ENCODE measurements around the gene ATXN7L2. TPM values are rescaled to one million over a fixed set of nuclear protein-coding genes. Genes with fewer than 3 reads are reported as not detected.
"Not testable (repeated sequence)": the region's sequence is repeated elsewhere in the genome, so short reads cannot be mapped to it uniquely, and the experiment has no call there.

Gene ATXN7L2
- total RNA-seq = 1 to 10 TPM; 2.5 to 3.4 TPM
- long read RNA-seq, partial matches to known transcripts = 1 of 1 reads
- long read RNA-seq, other reads (novel, unspliced or antisense) = 0 of 1 reads

- peak; percentile 94 for DNase-seq
- intact Hi-C loops (cut with DNase I) = no loop called here
- ATAC-seq = peak; percentile 93 to 96
Observed at GRCh38 chr1:109483672-109484518, at the start of gene ATXN7L2. Gene ATXN7L2, plus strand, starts transcription at chr1:109483905. Its CDS starts 49 bp downstream, at chr1:109483954.

- intact Hi-C loops (cut with DNase I) = loop anchor here in 1 of 2 donors (5.0 kb wide), 1 partner anchor 33 kb away; the partner anchor contains the start of gene SYPL2
- ATAC-seq = no peak
- DNase-seq = no peak
Observed at GRCh38 chr1:109434484-109434883, 49.2 kb upstream of the ATXN7L2 start.

- intact Hi-C loops (cut with DNase I) = no loop called here
- DNase-seq = no peak
- peak; percentile 63 to 89 for ATAC-seq
Observed at GRCh38 chr1:109438798-109439297, 44.9 kb upstream of the ATXN7L2 start.

GRCh38 chr1:109441069-109441468 lies 42.6 kb upstream of the ATXN7L2 start:
- ATAC-seq = no peak
- no peak for DNase-seq
- intact Hi-C loops (cut with DNase I) = no loop called here

- DNase-seq = no peak
- intact Hi-C loops (cut with DNase I) = no loop called here
- ATAC-seq = no peak
Observed at GRCh38 chr1:109443476-109443875, 40.2 kb upstream of the ATXN7L2 start.

GRCh38 chr1:109444346-109444745 lies 39.4 kb upstream of the ATXN7L2 start:
- ATAC-seq (no peak), DNase-seq (no peak)
- intact Hi-C loops (cut with DNase I) = no loop called here

- intact Hi-C loops (cut with DNase I); DNase-seq; ATAC-seq: not testable (repeated sequence)
Observed at GRCh38 chr1:109445949-109446695, 37.6 kb upstream of the ATXN7L2 start.

GRCh38 chr1:109447524-109447923 lies 36.2 kb upstream of the ATXN7L2 start:
- ATAC-seq = no peak
- intact Hi-C loops (cut with DNase I) = no loop called here
- no peak for DNase-seq

- intact Hi-C loops (cut with DNase I) = no loop called here
- DNase-seq = no peak
- no peak for ATAC-seq
Observed at GRCh38 chr1:109454497-109455133, 29.1 kb upstream of the ATXN7L2 start.

- intact Hi-C loops (cut with DNase I) = no loop called here
- DNase-seq = no peak
- no peak for ATAC-seq
Observed at GRCh38 chr1:109457819-109458218, 25.9 kb upstream of the ATXN7L2 start.

- ATAC-seq (no peak), DNase-seq (no peak)
- intact Hi-C loops (cut with DNase I) = loop anchor here in 1 of 2 donors (5.0 kb wide), 1 partner anchor 34 kb away; no protein-coding TSS in a partner anchor
Observed at GRCh38 chr1:109466125-109466451, 17.6 kb upstream of the ATXN7L2 start.

- ATAC-seq = peak; percentile 89 to 91
- peak; percentile 67 for DNase-seq
- intact Hi-C loops (cut with DNase I) = loop anchor here in 1 of 2 donors (5.0 kb wide), 1 partner anchor 34 kb away; no protein-coding TSS in a partner anchor
Observed at GRCh38 chr1:109466452-109467300, 17.0 kb upstream of the ATXN7L2 start, which contains the start of gene SYPL2. Gene SYPL2, plus strand, starts transcription at chr1:109466546. Its CDS starts 298 bp downstream, at chr1:109466844.

- ATAC-seq (peak; percentile 19 to 40), DNase-seq (no peak)
- intact Hi-C loops (cut with DNase I) = loop anchor here in 1 of 2 donors (5.0 kb wide), 1 partner anchor 35 kb away; no protein-coding TSS in a partner anchor
Observed at GRCh38 chr1:109467301-109467777, 16.4 kb upstream of the ATXN7L2 start.

GRCh38 chr1:109468061-109468460 lies 15.6 kb upstream of the ATXN7L2 start:
- intact Hi-C loops (cut with DNase I) = loop anchor here in 1 of 2 donors (5.0 kb wide), 1 partner anchor 36 kb away; no protein-coding TSS in a partner anchor
- DNase-seq (no peak), ATAC-seq (no peak)

GRCh38 chr1:109468903-109469302 lies 14.8 kb upstream of the ATXN7L2 start:
- intact Hi-C loops (cut with DNase I) = loop anchor here in 1 of 2 donors (5.0 kb wide), 1 partner anchor 37 kb away; no protein-coding TSS in a partner anchor
- ATAC-seq = no peak
- DNase-seq = no peak

GRCh38 chr1:109470245-109470644 lies 13.5 kb upstream of the ATXN7L2 start:
- intact Hi-C loops (cut with DNase I) = no loop called here
- no peak for ATAC-seq
- DNase-seq = no peak

GRCh38 chr1:109472779-109473178 lies 10.9 kb upstream of the ATXN7L2 start:
- no peak for DNase-seq
- ATAC-seq = no peak
- intact Hi-C loops (cut with DNase I) = no loop called here
